ENCODE results near the gene GDF2. TPM values are rescaled to one million over a fixed set of nuclear protein-coding genes. Genes with fewer than 3 reads are reported as not detected.

The GDF2 gene
- polyA plus RNA-seq, 4 donors: not detected

GRCh38 chr10:47282005-47282656 lies 40.1 kb upstream of the GDF2 start:
- no peak overlapping the region for H3K27ac ChIP-seq (ENCODE audit: low read depth in 1 of 3, low read length in 2 of 3)
- no peaks in the 10 kb centered on the region for H3K9me3 ChIP-seq (ENCODE audit: control insufficient read depth in 2 of 2, insufficient read depth in 1 of 2, low read depth in 1 of 2, low read length in 1 of 2)
- 78 to 90% (median 81%) methylated on average over 6 of the region's 6 CpGs for WGBS, 3 donors
- no peaks in the 10 kb centered on the region for H3K36me3 ChIP-seq (ENCODE audit: control insufficient read depth in 3 of 3, insufficient read depth in 2 of 3, low read depth in 1 of 3, low read length in 3 of 3)
- peaks cover 0 to 6% (median 0%) of the 10 kb centered on the region in 3 donors for H3K27me3 ChIP-seq (ENCODE audit: control insufficient read depth in 3 of 3, insufficient read depth in 3 of 3, low read length in 3 of 3)
- DNase-seq: no peak
- no peak overlapping the region for H3K4me3 ChIP-seq (ENCODE audit: low read depth in 1 of 3, low read length in 3 of 3)
- peaks cover 0 to 8% (median 5%) of the 10 kb centered on the region in 3 donors for H3K4me1 ChIP-seq (ENCODE audit: control insufficient read depth in 3 of 3, insufficient read depth in 2 of 3, low read depth in 1 of 3, low read length in 2 of 3)
- no peak for FAIRE-seq

- FAIRE-seq: no peak
- Histone ChIP-seq H3K4me3 (ENCODE audit: low read depth in 1 of 3, low read length in 3 of 3) (no peak overlapping the region), H3K36me3 (ENCODE audit: control insufficient read depth in 3 of 3, insufficient read depth in 2 of 3, low read depth in 1 of 3, low read length in 3 of 3) (no peaks in the 10 kb centered on the region), H3K27ac (ENCODE audit: low read depth in 1 of 3, low read length in 2 of 3) (no peak overlapping the region), H3K4me1 (ENCODE audit: control insufficient read depth in 3 of 3, insufficient read depth in 2 of 3, low read depth in 1 of 3, low read length in 2 of 3) (peaks cover 0 to 5% (median 3%) of the 10 kb centered on the region in 3 donors), H3K9me3 (ENCODE audit: control insufficient read depth in 2 of 2, insufficient read depth in 1 of 2, low read depth in 1 of 2, low read length in 1 of 2) (no peaks in the 10 kb centered on the region), H3K27me3 (ENCODE audit: control insufficient read depth in 3 of 3, insufficient read depth in 3 of 3, low read length in 3 of 3) (peaks cover 0 to 8% (median 0%) of the 10 kb centered on the region in 3 donors)
- WGBS, 3 donors: 86 to 90% (median 87%) methylated on average over 6 of the region's 6 CpGs
- DNase-seq: no peak
Measured at GRCh38 chr10:47282657-47283018, 39.6 kb upstream of the GDF2 start.

- FAIRE-seq: no peak
- no peak overlapping the region for H3K4me3 ChIP-seq (ENCODE audit: low read depth in 1 of 3, low read length in 3 of 3)
- H3K36me3 ChIP-seq (ENCODE audit: control insufficient read depth in 3 of 3, insufficient read depth in 2 of 3, low read depth in 1 of 3, low read length in 3 of 3): no peaks in the 10 kb centered on the region
- H3K27me3 ChIP-seq (ENCODE audit: control insufficient read depth in 3 of 3, insufficient read depth in 3 of 3, low read length in 3 of 3): peaks cover 0 to 8% (median 0%) of the 10 kb centered on the region in 3 donors
- no peak for DNase-seq
- H3K4me1 ChIP-seq (ENCODE audit: control insufficient read depth in 3 of 3, insufficient read depth in 2 of 3, low read depth in 1 of 3, low read length in 2 of 3): peaks cover 0 to under 1% (median 0%) of the 10 kb centered on the region in 3 donors
- H3K9me3 ChIP-seq (ENCODE audit: control insufficient read depth in 2 of 2, insufficient read depth in 1 of 2, low read depth in 1 of 2, low read length in 1 of 2): no peaks in the 10 kb centered on the region
- H3K27ac ChIP-seq (ENCODE audit: low read depth in 1 of 3, low read length in 2 of 3): no peak overlapping the region
- WGBS, 3 donors: 81 to 85% (median 82%) methylated on average over 9 of the region's 9 CpGs
Measured at GRCh38 chr10:47283101-47283630, 39.1 kb upstream of the GDF2 start.

- no peak overlapping the region for H3K4me3 ChIP-seq (ENCODE audit: low read depth in 1 of 3, low read length in 3 of 3)
- peaks cover 0 to 10% (median 0%) of the 10 kb centered on the region in 3 donors for H3K27me3 ChIP-seq (ENCODE audit: control insufficient read depth in 3 of 3, insufficient read depth in 3 of 3, low read length in 3 of 3)
- FAIRE-seq (no peak), DNase-seq (no peak)
- no peaks in the 10 kb centered on the region for H3K9me3 ChIP-seq (ENCODE audit: control insufficient read depth in 2 of 2, insufficient read depth in 1 of 2, low read depth in 1 of 2, low read length in 1 of 2)
- H3K27ac ChIP-seq (ENCODE audit: low read depth in 1 of 3, low read length in 2 of 3): no peak overlapping the region
- H3K36me3 ChIP-seq (ENCODE audit: control insufficient read depth in 3 of 3, insufficient read depth in 2 of 3, low read depth in 1 of 3, low read length in 3 of 3): no peaks in the 10 kb centered on the region
- H3K4me1 ChIP-seq (ENCODE audit: control insufficient read depth in 3 of 3, insufficient read depth in 2 of 3, low read depth in 1 of 3, low read length in 2 of 3): no peaks in the 10 kb centered on the region
Measured at GRCh38 chr10:47283848-47284247, 38.4 kb upstream of the GDF2 start.

- Histone ChIP-seq H3K4me1 (ENCODE audit: control insufficient read depth in 3 of 3, insufficient read depth in 2 of 3, low read depth in 1 of 3, low read length in 2 of 3) (no peaks in the 10 kb centered on the region), H3K27me3 (ENCODE audit: control insufficient read depth in 3 of 3, insufficient read depth in 3 of 3, low read length in 3 of 3) (peaks cover 0 to 11% (median 0%) of the 10 kb centered on the region in 3 donors), H3K36me3 (ENCODE audit: control insufficient read depth in 3 of 3, insufficient read depth in 2 of 3, low read depth in 1 of 3, low read length in 3 of 3) (no peaks in the 10 kb centered on the region), H3K4me3 (ENCODE audit: low read depth in 1 of 3, low read length in 3 of 3) (no peak overlapping the region), H3K27ac (ENCODE audit: low read depth in 1 of 3, low read length in 2 of 3) (no peak overlapping the region), H3K9me3 (ENCODE audit: control insufficient read depth in 2 of 2, insufficient read depth in 1 of 2, low read depth in 1 of 2, low read length in 1 of 2) (no peaks in the 10 kb centered on the region)
- no peak for FAIRE-seq
- no peak for DNase-seq
- 69 to 70% (median 70%) methylated on average over 8 of the region's 8 CpGs for WGBS, 3 donors
Measured at GRCh38 chr10:47285381-47286115, 36.7 kb upstream of the GDF2 start.

- no peak for DNase-seq
- Histone ChIP-seq H3K27me3 (ENCODE audit: control insufficient read depth in 3 of 3, insufficient read depth in 3 of 3, low read length in 3 of 3) (peaks cover 0 to 11% (median 0%) of the 10 kb centered on the region in 3 donors), H3K27ac (ENCODE audit: low read depth in 1 of 3, low read length in 2 of 3) (no peak overlapping the region), H3K9me3 (ENCODE audit: control insufficient read depth in 2 of 2, insufficient read depth in 1 of 2, low read depth in 1 of 2, low read length in 1 of 2) (no peaks in the 10 kb centered on the region), H3K4me3 (ENCODE audit: low read depth in 1 of 3, low read length in 3 of 3) (no peak overlapping the region), H3K4me1 (ENCODE audit: control insufficient read depth in 3 of 3, insufficient read depth in 2 of 3, low read depth in 1 of 3, low read length in 2 of 3) (no peaks in the 10 kb centered on the region), H3K36me3 (ENCODE audit: control insufficient read depth in 3 of 3, insufficient read depth in 2 of 3, low read depth in 1 of 3, low read length in 3 of 3) (no peaks in the 10 kb centered on the region)
- FAIRE-seq: no peak
- 55 to 76% (median 61%) methylated on average over 4 of the region's 4 CpGs for WGBS, 3 donors
Measured at GRCh38 chr10:47286116-47286505, 36.1 kb upstream of the GDF2 start.

- Histone ChIP-seq H3K27ac (ENCODE audit: low read depth in 1 of 3, low read length in 2 of 3) (no peak overlapping the region), H3K9me3 (ENCODE audit: control insufficient read depth in 2 of 2, insufficient read depth in 1 of 2, low read depth in 1 of 2, low read length in 1 of 2) (no peaks in the 10 kb centered on the region), H3K4me3 (ENCODE audit: low read depth in 1 of 3, low read length in 3 of 3) (no peak overlapping the region), H3K4me1 (ENCODE audit: control insufficient read depth in 3 of 3, insufficient read depth in 2 of 3, low read depth in 1 of 3, low read length in 2 of 3) (no peaks in the 10 kb centered on the region), H3K27me3 (ENCODE audit: control insufficient read depth in 3 of 3, insufficient read depth in 3 of 3, low read length in 3 of 3) (peaks cover 0 to 11% (median 0%) of the 10 kb centered on the region in 3 donors), H3K36me3 (ENCODE audit: control insufficient read depth in 3 of 3, insufficient read depth in 2 of 3, low read depth in 1 of 3, low read length in 3 of 3) (no peaks in the 10 kb centered on the region)
- WGBS, 3 donors: 64 to 83% (median 75%) methylated on average over 4 of the region's 4 CpGs
- DNase-seq (no peak), FAIRE-seq (no peak)
Measured at GRCh38 chr10:47286591-47287315, 35.5 kb upstream of the GDF2 start.

- Histone ChIP-seq H3K27me3 (ENCODE audit: control insufficient read depth in 3 of 3, insufficient read depth in 3 of 3, low read length in 3 of 3) (peaks cover 0 to 10% (median 0%) of the 10 kb centered on the region in 3 donors), H3K4me1 (ENCODE audit: control insufficient read depth in 3 of 3, insufficient read depth in 2 of 3, low read depth in 1 of 3, low read length in 2 of 3) (no peaks in the 10 kb centered on the region), H3K4me3 (ENCODE audit: low read depth in 1 of 3, low read length in 3 of 3) (no peak overlapping the region), H3K9me3 (ENCODE audit: control insufficient read depth in 2 of 2, insufficient read depth in 1 of 2, low read depth in 1 of 2, low read length in 1 of 2) (no peaks in the 10 kb centered on the region), H3K36me3 (ENCODE audit: control insufficient read depth in 3 of 3, insufficient read depth in 2 of 3, low read depth in 1 of 3, low read length in 3 of 3) (no peaks in the 10 kb centered on the region), H3K27ac (ENCODE audit: low read depth in 1 of 3, low read length in 2 of 3) (no peak overlapping the region)
- 15 to 54% (median 30%) methylated on average over 12 of the region's 12 CpGs for WGBS, 3 donors
- DNase-seq (no peak), FAIRE-seq (no peak)
Measured at GRCh38 chr10:47287365-47287802, 34.9 kb upstream of the GDF2 start.

All from small intestine (tissue), 7 donors.